Transverse colon (tissue), 4 donors: ENCODE data around the gene LRBA. TPM values are rescaled to one million over a fixed set of nuclear protein-coding genes. Genes with fewer than 3 reads are reported as not detected.

Experiments used
- DNase-seq: peaks from one replicate; pipeline ENCODE4 v3.0.0-alpha.2; 2019
- H3K27ac ChIP-seq, 4 donors: fragments of 200-600 bp; sonication (generic); 2 replicates each; pipeline ENCODE4 v1.5.1; 2016 to 2018; ENCODE audit warnings: inconsistent platforms in 4 of 4
- H3K27me3 ChIP-seq: fragments of 200-600 bp; sonication (generic); 2 replicates; pipeline ENCODE4 v1.5.1; 2017; ENCODE audit warnings: inconsistent platforms
- H3K36me3 ChIP-seq, 4 donors: fragments of 200-600 bp; sonication (generic); 2 replicates each; pipeline ENCODE4 v1.5.1; 2017 to 2019; ENCODE audit warnings: inconsistent platforms in 4 of 4
- H3K4me1 ChIP-seq, 4 donors: fragments of 200-600 bp; sonication (generic); 2 replicates each; pipeline ENCODE4 v1.5.1; 2017 to 2020; ENCODE audit warnings: inconsistent platforms in 4 of 4
- H3K4me3 ChIP-seq, 4 donors: fragments of 200-600 bp; sonication (generic); 1 replicate in 1 of 4; 2 replicates in 3 of 4; pipeline versions ENCODE4 v1.5.1 to v1.6.1; 2017 to 2019; ENCODE audit warnings: inconsistent platforms in 4 of 4
- H3K9me3 ChIP-seq, 2 donors: fragments of 200-600 bp; sonication (generic); 2 replicates each; pipeline ENCODE4 v1.5.1; 2017 to 2019; ENCODE audit warnings: inconsistent platforms in 2 of 2
- EP300 ChIP-seq: sonication (generic); formaldehyde crosslinking; IDR thresholded peaks from one replicate; pipeline ENCODE4 v1.6.1; 2017; ENCODE audit warnings: antibody characterized with exemption, low read depth
- POLR2A ChIP-seq: fragments of 450-650 bp; IDR thresholded peaks from one replicate; pipeline ENCODE4 v1.6.1; 2016; ENCODE audit warnings: antibody characterized with exemption, mild to moderate bottlenecking, moderate library complexity
- POLR2AphosphoS5 ChIP-seq, 3 donors: sonication (generic); formaldehyde crosslinking; IDR thresholded peaks; one replicate each; pipeline ENCODE4 v1.6.1; 2016; ENCODE audit warnings: antibody characterized with exemption in 3 of 3
- WGBS, 2 donors: methylation state at CpG; one replicate each; pipeline ENCODE4 v1.1.5; 2018; ENCODE audit warnings: low coverage in 1 of 2; 5-methylcytosine and 5-hydroxymethylcytosine counted together
- in situ Hi-C, 4 donors: fragments of 200-750 bp; cut with MboI; loops; one replicate each; pipeline versions ENCODE4 v1.15.0 to v1.15.1; 2017; ENCODE audit warnings: low sequenced_read_pairs in 3 of 4, low pct_ligation_motif_present in 1 of 4, low pct_unique_long_range_greater_than_20kb in 1 of 4
- intact Hi-C: fragments of 100-400 bp; cut with DNase I; formaldehyde crosslinking; loops from one replicate; pipeline ENCODE4 v1.15.1; 2023; ENCODE audit warnings: low total_unique reads
- total RNA-seq, 4 donors: library from RNA; depleted of rRNA; stranded (reverse); fragments of >200 nt; gene quantifications; one replicate each; pipeline ENCODE4 v1.1.0, GENCODE V29; 2016
- TF ChIP-seq, protein P1 (sequence below), 5 experiments: fragments of 200-600 bp in 3 of 5; fragments of 450-650 bp in 2 of 5; sonication (generic) in 3 of 5; IDR thresholded peaks; 1 replicate in 2 of 5; 2 replicates in 3 of 5; pipeline ENCODE4 v1.5.1; 2016 to 2017; ENCODE audit warnings: antibody characterized with exemption in 5 of 5, inconsistent platforms in 3 of 5, mild to moderate bottlenecking in 2 of 5, moderate library complexity in 1 of 5

Gene LRBA
- total RNA-seq, 4 donors from 2014 or later = 82.7 to 125 (median 112) TPM

DNA sequence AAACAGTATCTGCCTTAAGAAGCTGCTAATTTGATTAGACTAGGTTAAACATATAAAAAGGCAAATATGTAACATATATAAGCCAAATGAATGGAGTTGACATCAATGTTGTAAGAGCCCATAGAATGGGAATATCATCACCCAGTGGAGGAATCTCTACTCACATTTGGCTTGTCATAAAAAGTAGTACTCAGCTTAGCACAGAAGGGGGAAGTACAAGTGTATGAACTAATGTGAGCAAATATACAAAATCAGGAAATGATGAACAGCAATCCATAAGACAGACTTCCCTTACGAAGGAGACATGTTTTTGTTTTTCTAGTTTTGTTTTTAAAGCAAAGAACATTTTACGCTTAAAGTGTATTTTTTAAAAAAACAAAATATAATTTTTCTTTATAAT, 358.2 kb downstream of the LRBA start:
- in situ Hi-C loops (no loop called here), intact Hi-C loops (no loop called here)
- 96 to 97% methylated on average over 2 of the region's 2 CpGs for WGBS, 2 donors
- H3K36me3 ChIP-seq = peaks cover 0 to 1% (median 0%) of the 10 kb centered on the region in 4 donors
- H3K4me1 ChIP-seq = no peaks in the 10 kb centered on the region
- no peaks in the 10 kb centered on the region for H3K27me3 ChIP-seq
- no peak overlapping the region for H3K4me3 ChIP-seq
- no peak overlapping the region for H3K27ac ChIP-seq
- TF ChIP-seq, protein P1, sequence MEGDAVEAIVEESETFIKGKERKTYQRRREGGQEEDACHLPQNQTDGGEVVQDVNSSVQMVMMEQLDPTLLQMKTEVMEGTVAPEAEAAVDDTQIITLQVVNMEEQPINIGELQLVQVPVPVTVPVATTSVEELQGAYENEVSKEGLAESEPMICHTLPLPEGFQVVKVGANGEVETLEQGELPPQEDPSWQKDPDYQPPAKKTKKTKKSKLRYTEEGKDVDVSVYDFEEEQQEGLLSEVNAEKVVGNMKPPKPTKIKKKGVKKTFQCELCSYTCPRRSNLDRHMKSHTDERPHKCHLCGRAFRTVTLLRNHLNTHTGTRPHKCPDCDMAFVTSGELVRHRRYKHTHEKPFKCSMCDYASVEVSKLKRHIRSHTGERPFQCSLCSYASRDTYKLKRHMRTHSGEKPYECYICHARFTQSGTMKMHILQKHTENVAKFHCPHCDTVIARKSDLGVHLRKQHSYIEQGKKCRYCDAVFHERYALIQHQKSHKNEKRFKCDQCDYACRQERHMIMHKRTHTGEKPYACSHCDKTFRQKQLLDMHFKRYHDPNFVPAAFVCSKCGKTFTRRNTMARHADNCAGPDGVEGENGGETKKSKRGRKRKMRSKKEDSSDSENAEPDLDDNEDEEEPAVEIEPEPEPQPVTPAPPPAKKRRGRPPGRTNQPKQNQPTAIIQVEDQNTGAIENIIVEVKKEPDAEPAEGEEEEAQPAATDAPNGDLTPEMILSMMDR (IDR thresholded peaks at IDR 0.05) = no peak
- TF ChIP-seq POLR2AphosphoS5 (IDR thresholded peaks at IDR 0.05) = no peak
- TF ChIP-seq POLR2A = no peak
- TF ChIP-seq EP300 = no peak
- no peak for DNase-seq
- no peaks in the 10 kb centered on the region for H3K9me3 ChIP-seq

DNA sequence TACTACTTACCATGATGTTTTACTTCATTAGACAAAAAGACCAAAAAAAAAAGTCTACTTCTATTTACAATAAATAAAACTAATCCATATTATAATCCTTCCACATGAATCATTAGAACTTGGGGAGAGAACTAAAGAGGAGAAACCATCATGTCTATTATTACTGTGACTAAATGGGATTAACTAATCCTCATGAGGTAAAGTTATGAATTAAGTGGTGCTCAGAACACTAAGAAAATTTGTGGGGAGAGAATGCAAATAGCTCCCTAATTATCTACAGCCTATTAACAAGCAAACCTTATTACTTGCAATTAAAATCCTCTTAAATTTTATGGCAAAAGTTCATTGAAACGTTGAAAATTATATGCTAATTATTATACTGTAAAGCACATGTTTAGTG, 364.3 kb downstream of the LRBA start:
- Histone ChIP-seq H3K9me3 (no peaks in the 10 kb centered on the region), H3K27me3 (no peaks in the 10 kb centered on the region), H3K27ac (no peak overlapping the region), H3K4me1 (no peaks in the 10 kb centered on the region), H3K4me3 (no peak overlapping the region), H3K36me3 (no peaks in the 10 kb centered on the region)
- DNase-seq = no peak
- WGBS, 2 donors = 69 to 75% methylated on average over 1 of the region's 1 CpG
- no peak for TF ChIP-seq POLR2AphosphoS5 (IDR thresholded peaks at IDR 0.05)
- intact Hi-C loops = no loop called here
- in situ Hi-C loops = no loop called here

DNA sequence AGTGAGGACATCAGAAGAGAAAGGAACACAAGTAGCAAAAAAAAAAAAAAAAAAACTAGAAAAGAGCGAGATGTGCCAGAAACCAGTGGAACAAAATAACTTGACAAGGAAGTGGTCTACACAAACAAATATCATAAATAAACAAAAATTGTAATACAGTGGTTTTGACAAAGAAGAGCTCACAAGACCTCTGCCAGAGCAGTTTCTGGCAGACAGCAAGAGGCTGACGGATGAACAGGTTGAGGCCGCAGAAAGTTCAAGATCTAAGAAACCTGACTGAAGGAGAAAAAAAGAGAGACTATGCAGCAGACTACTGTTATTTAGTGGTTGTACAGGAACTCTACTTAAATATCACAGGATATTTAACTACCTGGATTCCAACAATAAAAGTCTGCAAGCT, 367.0 kb downstream of the LRBA start:
- intact Hi-C loops = no loop called here
- TF ChIP-seq, protein P1 (IDR thresholded peaks at IDR 0.05) = no peak
- TF ChIP-seq POLR2A = no peak
- no peak for TF ChIP-seq POLR2AphosphoS5 (IDR thresholded peaks at IDR 0.05)
- no peak for TF ChIP-seq EP300
- no peaks in the 10 kb centered on the region for H3K9me3 ChIP-seq
- H3K36me3 ChIP-seq = no peaks in the 10 kb centered on the region
- no peak overlapping the region for H3K27ac ChIP-seq
- no peak for DNase-seq
- H3K4me3 ChIP-seq = no peak overlapping the region
- in situ Hi-C loops = no loop called here
- H3K27me3 ChIP-seq = no peaks in the 10 kb centered on the region
- 90 to 95% methylated on average over 3 of the region's 3 CpGs for WGBS, 2 donors
- no peaks in the 10 kb centered on the region for H3K4me1 ChIP-seq

DNA sequence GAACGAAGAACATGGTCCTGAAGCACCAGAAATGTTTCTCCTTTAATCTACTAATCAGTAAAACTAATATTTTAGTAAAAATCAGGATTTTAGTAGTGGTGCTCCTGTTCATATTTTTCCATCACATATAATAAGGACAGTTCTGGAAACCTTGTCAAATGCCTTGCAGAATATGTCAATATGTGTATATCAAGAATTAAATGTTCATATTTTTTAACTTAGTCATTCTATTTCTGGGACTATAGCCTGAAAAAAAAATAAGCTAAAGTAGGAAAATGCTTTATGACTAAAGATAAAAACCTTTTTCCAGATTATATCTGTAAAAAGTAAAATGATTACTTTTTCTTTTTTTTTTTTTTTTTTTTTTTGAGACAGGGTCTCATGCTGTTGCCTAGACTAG, 368.1 kb downstream of the LRBA start:
- Histone ChIP-seq H3K4me1 (no peaks in the 10 kb centered on the region), H3K27ac (no peak overlapping the region), H3K36me3 (no peaks in the 10 kb centered on the region), H3K27me3 (no peaks in the 10 kb centered on the region), H3K4me3 (no peak overlapping the region), H3K9me3 (no peaks in the 10 kb centered on the region)
- in situ Hi-C loops = no loop called here
- intact Hi-C loops = no loop called here
- DNase-seq = no peak
- TF ChIP-seq POLR2AphosphoS5 (IDR thresholded peaks at IDR 0.05) = no peak
- no peak for TF ChIP-seq EP300
- no peak for TF ChIP-seq POLR2A
- TF ChIP-seq, protein P1 (IDR thresholded peaks at IDR 0.05) = no peak
- 94 to 97% methylated on average over 1 of the region's 1 CpG for WGBS, 2 donors

DNA sequence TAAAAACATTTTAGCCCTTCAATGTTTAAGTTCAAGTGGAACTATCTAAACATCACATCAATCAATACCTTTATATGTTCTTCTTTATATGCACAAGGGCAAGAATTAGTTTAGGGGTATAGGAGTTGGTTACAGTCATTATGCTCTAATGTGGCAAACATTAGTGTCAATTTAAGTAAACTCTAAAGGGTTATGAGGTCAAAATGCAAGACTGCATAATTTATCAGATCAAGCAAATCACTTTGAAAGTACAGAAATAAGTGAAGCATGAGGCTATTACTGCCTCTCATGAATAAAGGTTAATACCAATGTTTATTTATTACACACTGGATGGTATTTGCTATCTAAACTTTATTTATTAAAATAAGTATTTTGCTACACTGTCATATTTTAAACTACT, 373.5 kb downstream of the LRBA start:
- H3K4me3 ChIP-seq = no peak overlapping the region
- intact Hi-C loops (no loop called here), in situ Hi-C loops (no loop called here)
- no peaks in the 10 kb centered on the region for H3K9me3 ChIP-seq
- no peaks in the 10 kb centered on the region for H3K27me3 ChIP-seq
- H3K36me3 ChIP-seq = no peaks in the 10 kb centered on the region
- H3K27ac ChIP-seq = no peak overlapping the region
- TF ChIP-seq, protein P1 (IDR thresholded peaks at IDR 0.05) = no peak
- no peak for TF ChIP-seq POLR2A
- no peak for TF ChIP-seq POLR2AphosphoS5 (IDR thresholded peaks at IDR 0.05)
- TF ChIP-seq EP300 = no peak
- DNase-seq = no peak
- no peaks in the 10 kb centered on the region for H3K4me1 ChIP-seq
